ENCODE data around the gene KIAA1671. TPM values are rescaled to one million over a fixed set of nuclear protein-coding genes. Genes with fewer than 3 reads are reported as not detected.

Gene KIAA1671
- polyA plus RNA-seq, 3 donors = not detected

DNA sequence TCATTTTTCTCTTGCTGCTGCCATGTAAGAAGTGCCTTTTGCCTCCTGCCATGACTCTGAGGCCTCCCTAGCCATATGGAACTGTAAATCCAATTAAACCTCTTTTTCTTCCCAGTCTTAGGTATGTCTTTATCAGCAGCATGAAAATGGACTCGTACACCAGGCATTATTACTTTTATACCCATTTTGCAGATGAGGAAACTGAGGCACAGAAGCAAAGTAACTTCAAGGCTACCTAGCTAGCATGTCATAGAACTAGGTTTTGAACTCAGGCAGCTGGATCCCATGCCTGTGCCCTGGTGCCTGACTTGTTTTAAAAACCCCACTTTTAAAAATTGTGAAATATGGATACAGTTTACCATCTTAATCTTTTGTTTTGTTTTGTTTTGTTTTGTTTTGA lies 25.8 kb downstream of the KIAA1671 start:
- TF ChIP-seq, protein P1, sequence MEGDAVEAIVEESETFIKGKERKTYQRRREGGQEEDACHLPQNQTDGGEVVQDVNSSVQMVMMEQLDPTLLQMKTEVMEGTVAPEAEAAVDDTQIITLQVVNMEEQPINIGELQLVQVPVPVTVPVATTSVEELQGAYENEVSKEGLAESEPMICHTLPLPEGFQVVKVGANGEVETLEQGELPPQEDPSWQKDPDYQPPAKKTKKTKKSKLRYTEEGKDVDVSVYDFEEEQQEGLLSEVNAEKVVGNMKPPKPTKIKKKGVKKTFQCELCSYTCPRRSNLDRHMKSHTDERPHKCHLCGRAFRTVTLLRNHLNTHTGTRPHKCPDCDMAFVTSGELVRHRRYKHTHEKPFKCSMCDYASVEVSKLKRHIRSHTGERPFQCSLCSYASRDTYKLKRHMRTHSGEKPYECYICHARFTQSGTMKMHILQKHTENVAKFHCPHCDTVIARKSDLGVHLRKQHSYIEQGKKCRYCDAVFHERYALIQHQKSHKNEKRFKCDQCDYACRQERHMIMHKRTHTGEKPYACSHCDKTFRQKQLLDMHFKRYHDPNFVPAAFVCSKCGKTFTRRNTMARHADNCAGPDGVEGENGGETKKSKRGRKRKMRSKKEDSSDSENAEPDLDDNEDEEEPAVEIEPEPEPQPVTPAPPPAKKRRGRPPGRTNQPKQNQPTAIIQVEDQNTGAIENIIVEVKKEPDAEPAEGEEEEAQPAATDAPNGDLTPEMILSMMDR (IDR thresholded peaks at IDR 0.05) = no peak
- Histone ChIP-seq H3K36me3 (replicated peaks in 1 of 2; ENCODE audit: control insufficient read depth in 1 of 2, insufficient read depth in 2 of 2, low read length in 2 of 2) (no peaks in the 10 kb centered on the region), H2AFZ (ENCODE audit: insufficient read depth, low read depth, low read length, poor library complexity, severe bottlenecking) (no peak overlapping the region), H3K27ac (ENCODE audit: low read depth in 1 of 2, low read length in 2 of 2) (no peak overlapping the region), H3K4me2 (replicated peaks; ENCODE audit: extremely low read depth, low read length, poor library complexity, severe bottlenecking) (no peak overlapping the region), H3K4me3 (replicated peaks in 1 of 3; ENCODE audit: low read depth in 2 of 3, low read length in 3 of 3) (no peak overlapping the region), H4K20me1 (ENCODE audit: insufficient read depth, low read length) (no peaks in the 10 kb centered on the region), H3K4me1 (ENCODE audit: control insufficient read depth in 1 of 2, insufficient read depth in 2 of 2, low read length in 2 of 2) (no peaks in the 10 kb centered on the region), H3K9ac (ENCODE audit: insufficient read depth, low read length, poor library complexity, severe bottlenecking) (no peak overlapping the region), H3K79me2 (ENCODE audit: insufficient read depth, low read length) (no peaks in the 10 kb centered on the region), H3K27me3 (ENCODE audit: control insufficient read depth in 2 of 2, insufficient read depth in 2 of 2, low read length in 2 of 2) (no peaks in the 10 kb centered on the region), H3K9me3 (replicated peaks in 1 of 2; ENCODE audit: control insufficient read depth in 1 of 2, insufficient read depth in 1 of 2, low read length in 2 of 2) (no peaks in the 10 kb centered on the region)
- Mint-ChIP-seq H3K36me3 (no peaks in the 10 kb centered on the region), H3K4me1 (no peaks in the 10 kb centered on the region), H3K9me3 (no peaks in the 10 kb centered on the region), H3K27ac (no peak overlapping the region), H3K27me3 (ENCODE audit: low read depth in 3 of 3) (peaks cover 0 to 3% (median 2%) of the 10 kb centered on the region in 3 donors), H3K4me3 (no peak overlapping the region)
- 83% methylated on average over 1 of the region's 1 CpG for WGBS (ENCODE audit: insufficient coverage)
- intact Hi-C loops (cut with micrococcal nuclease) = no loop called here
- no peak for DNase-seq

DNA sequence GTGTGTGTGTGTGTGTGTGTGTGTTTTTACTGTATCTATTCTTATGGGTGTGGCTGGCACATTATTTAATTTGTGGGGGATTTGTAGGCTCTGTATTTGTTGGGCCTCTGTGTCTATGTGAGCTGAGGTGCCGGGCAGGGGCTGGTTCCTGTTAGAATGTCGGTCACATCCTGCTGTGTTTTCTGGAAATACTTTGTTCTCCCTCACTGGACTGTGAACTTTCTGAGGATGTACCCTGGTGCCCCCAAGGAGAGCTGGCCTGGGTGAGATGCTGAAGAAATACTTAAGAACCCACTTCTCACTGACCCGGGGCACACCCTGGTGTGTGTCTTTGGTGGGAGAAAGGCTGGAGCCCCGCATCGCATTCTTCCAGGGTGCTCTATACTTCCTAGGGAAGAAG lies 28.6 kb downstream of the KIAA1671 start:
- H3K9ac ChIP-seq (ENCODE audit: insufficient read depth, low read length, poor library complexity, severe bottlenecking) = no peak overlapping the region
- no peak overlapping the region for H3K27ac Mint-ChIP-seq
- peaks cover 0 to 4% of the 10 kb centered on the region in 2 donors for H3K4me1 ChIP-seq (ENCODE audit: control insufficient read depth in 1 of 2, insufficient read depth in 2 of 2, low read length in 2 of 2)
- H3K9me3 Mint-ChIP-seq = peaks cover 0 to 3% (median 0%) of the 10 kb centered on the region in 7 donors
- no peaks in the 10 kb centered on the region for H3K36me3 Mint-ChIP-seq
- H3K79me2 ChIP-seq (ENCODE audit: insufficient read depth, low read length) = no peaks in the 10 kb centered on the region
- TF ChIP-seq, protein P1 (IDR thresholded peaks at IDR 0.05) = no peak
- H3K4me2 ChIP-seq (replicated peaks; ENCODE audit: extremely low read depth, low read length, poor library complexity, severe bottlenecking) = no peak overlapping the region
- no peak overlapping the region for H2AFZ ChIP-seq (ENCODE audit: insufficient read depth, low read depth, low read length, poor library complexity, severe bottlenecking)
- H3K4me3 Mint-ChIP-seq = no peak overlapping the region
- H3K4me3 ChIP-seq (replicated peaks in 1 of 3; ENCODE audit: low read depth in 2 of 3, low read length in 3 of 3) = no peak overlapping the region
- 100% methylated on average over 2 of the region's 5 CpGs for WGBS (ENCODE audit: insufficient coverage)
- no peaks in the 10 kb centered on the region for H3K27me3 ChIP-seq (ENCODE audit: control insufficient read depth in 2 of 2, insufficient read depth in 2 of 2, low read length in 2 of 2)
- peaks cover 9% of the 10 kb centered on the region for H3K4me1 Mint-ChIP-seq
- peaks cover 2 to 6% (median 5%) of the 10 kb centered on the region in 3 donors for H3K27me3 Mint-ChIP-seq (ENCODE audit: low read depth in 3 of 3)
- intact Hi-C loops (cut with micrococcal nuclease) = no loop called here
- no peaks in the 10 kb centered on the region for H3K36me3 ChIP-seq (replicated peaks in 1 of 2; ENCODE audit: control insufficient read depth in 1 of 2, insufficient read depth in 2 of 2, low read length in 2 of 2)
- no peaks in the 10 kb centered on the region for H3K9me3 ChIP-seq (replicated peaks in 1 of 2; ENCODE audit: control insufficient read depth in 1 of 2, insufficient read depth in 1 of 2, low read length in 2 of 2)
- no peaks in the 10 kb centered on the region for H4K20me1 ChIP-seq (ENCODE audit: insufficient read depth, low read length)
- no peak overlapping the region for H3K27ac ChIP-seq (ENCODE audit: low read depth in 1 of 2, low read length in 2 of 2)
- no peak for DNase-seq

Data from CD14-positive monocyte (primary cell).